ENCODE data around the gene LNPK. TPM values are rescaled to one million over a fixed set of nuclear protein-coding genes. Genes with fewer than 3 reads are reported as not detected.

The LNPK gene
- total and polyA plus RNA-seq, 9 of the 15 experiments (the other 6 are each of a cell fraction or from before 2014, with no cell fraction given) = 6.4 to 40.4 (median 21.3) TPM

GRCh38 chr2:176027806-176028205 lies 25.7 kb upstream of the LNPK start (continued):
- TF ChIP-seq TCF15 (CRISPR knock-in tag; IDR thresholded peaks at IDR 0.05) = no peak
- TF ChIP-seq MCM7 (IDR thresholded peaks at IDR 0.05) = no peak

GRCh38 chr2:176025932-176026331 lies 23.9 kb upstream of the LNPK start:
- TF ChIP-seq SP1 (CRISPR knock-in tag; IDR thresholded peaks at IDR 0.05) (no peak), ELF1 (tag; IDR thresholded peaks at IDR 0.05) (0 out of 2 replicates have a peak, but pooled peaks have one; percentile 6), ZFP36 (IDR thresholded peaks at IDR 0.05; ENCODE audit: low read depth, low read length, partially characterized antibody) (peak; percentile 2), CBX2 (IDR thresholded peaks at IDR 0.05; ENCODE audit: insufficient read depth, low read length, poor library complexity, severe bottlenecking) (peak; percentile 84)
- H3K4me2 ChIP-seq (ENCODE audit: insufficient read depth, low read length) = no peak overlapping the region
- FAIRE-seq = peak; percentile 57
- peak overlapping the region; percentile 36 for H2AFZ ChIP-seq (ENCODE audit: low read depth, low read length)
- H3K79me2 ChIP-seq (ENCODE audit: control insufficient read depth, insufficient read depth, low read length) = no peaks in the 10 kb centered on the region
- H3K9ac ChIP-seq (ENCODE audit: insufficient read depth in 1 of 2, low read depth in 2 of 2, low read length in 2 of 2) = no peak overlapping the region
- H3K36me3 ChIP-seq (ENCODE audit: control insufficient read depth, insufficient read depth, low read length) = no peaks in the 10 kb centered on the region
- intact Hi-C loops (cut with micrococcal nuclease) (no loop called here), in situ Hi-C loops (cut with MboI) (no loop called here)
- ATAC-seq = no peak
- BruUV-seq (replicated peaks) = no TSS peak
- H3K4me3 ChIP-seq = no peak overlapping the region
- H3K27ac ChIP-seq (ENCODE audit: extremely low read depth, low read depth, low read length) = no peak overlapping the region
- no peaks in the 10 kb centered on the region for H3K9me3 ChIP-seq (replicated peaks; ENCODE audit: control insufficient read depth, insufficient read depth, low read depth, low read length)
- no peaks in the 10 kb centered on the region for H3K9me1 ChIP-seq (ENCODE audit: control insufficient read depth, insufficient read depth, low read length)
- no peaks in the 10 kb centered on the region for H4K20me1 ChIP-seq (replicated peaks; ENCODE audit: control insufficient read depth, insufficient read depth, low read length)
- POLR2A ChIA-PET = no interaction called here
- WGBS (ENCODE audit: insufficient coverage, low coverage, missing lambda C conversion rate) = 9% methylated on average over 4 of the region's 4 CpGs
- peaks cover 0 to under 1% of the 10 kb centered on the region in 2 experiments; a peak in 1 of 5 replicates for H3K4me1 ChIP-seq (replicated peaks in 1 of 2; ENCODE audit: control insufficient read depth in 2 of 2, insufficient read depth in 2 of 2, low read length in 2 of 2)
- no peaks in the 10 kb centered on the region for H3K27me3 ChIP-seq (ENCODE audit: control insufficient read depth in 2 of 2, insufficient read depth in 2 of 2, low read length in 2 of 2)
- CTCF ChIA-PET (ENCODE audit: low intra/inter-chr PET ratio) = no interaction called here
- no peak for DNase-seq (ENCODE audit: extremely low read depth in 1 of 4, low spot score in 3 of 4)

Data from K562 (cell line).